ENCODE results near the gene OGN. TPM values are rescaled to one million over a fixed set of nuclear protein-coding genes. Genes with fewer than 3 reads are reported as not detected.

Gene OGN, protein sequence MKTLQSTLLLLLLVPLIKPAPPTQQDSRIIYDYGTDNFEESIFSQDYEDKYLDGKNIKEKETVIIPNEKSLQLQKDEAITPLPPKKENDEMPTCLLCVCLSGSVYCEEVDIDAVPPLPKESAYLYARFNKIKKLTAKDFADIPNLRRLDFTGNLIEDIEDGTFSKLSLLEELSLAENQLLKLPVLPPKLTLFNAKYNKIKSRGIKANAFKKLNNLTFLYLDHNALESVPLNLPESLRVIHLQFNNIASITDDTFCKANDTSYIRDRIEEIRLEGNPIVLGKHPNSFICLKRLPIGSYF
- under 1 TPM in 1 of 2 experiments, not detected in 1; 0.17 TPM for total RNA-seq

DNA sequence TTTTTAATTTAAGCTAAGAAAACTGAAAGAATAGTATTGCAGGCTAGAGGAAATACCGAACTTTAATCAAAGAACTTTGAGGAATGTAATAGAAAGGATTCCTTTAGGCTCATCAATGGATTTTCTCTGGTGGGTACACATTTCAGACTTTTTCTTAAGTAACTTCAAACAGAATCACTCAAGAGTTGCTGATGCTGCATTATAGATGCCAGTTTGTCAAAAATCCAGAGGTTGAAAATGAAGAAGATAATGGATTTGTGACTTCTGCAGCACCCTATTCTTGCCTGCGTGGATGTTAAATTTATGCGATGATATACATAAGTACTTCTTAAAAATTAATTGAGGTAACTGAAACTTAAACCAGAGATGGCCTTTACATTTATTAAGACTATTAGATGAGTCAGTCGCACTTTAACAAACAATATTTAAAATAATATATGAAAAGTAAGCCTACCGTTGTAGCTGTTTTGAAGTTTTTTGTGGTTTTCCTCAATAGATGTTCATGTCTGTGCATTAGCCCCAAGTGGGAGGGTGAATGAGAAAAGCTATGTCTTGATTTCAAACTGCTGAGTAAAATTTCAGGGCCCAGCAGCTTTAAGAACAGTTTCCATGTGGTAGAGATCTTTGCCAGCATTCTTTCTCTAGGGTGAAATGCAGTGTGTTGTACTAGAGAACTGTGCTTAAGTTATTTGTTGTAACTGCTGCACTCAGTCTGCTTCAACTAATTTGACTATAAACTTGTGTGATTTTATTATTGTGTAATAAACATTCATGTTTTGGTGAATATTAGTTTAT lies at the start of gene OGN:
Gene OGN, minus strand, starts transcription at position 537 of the 795 bp plus-strand sequence. CDS start 1,171 bp downstream, outside the sequence.
- no peak for DNase-seq
- Mint-ChIP-seq H3K9me3 (peaks cover 4% of the 10 kb centered on the region), H3K27ac (no peak within 1 kb of the TSS), H3K4me3 (no peak within 1 kb of the TSS), H3K36me3 (ENCODE audit: low read depth) (peaks cover 2% of the 10 kb centered on the region), H3K27me3 (no peaks in the 10 kb centered on the region), H3K4me1 (peaks cover 27% of the 10 kb centered on the region)
- POLR2A ChIA-PET, result no interaction called here
- CTCF ChIA-PET, result no interaction called here

- H3K4me1 Mint-ChIP-seq, result no peaks in the 10 kb centered on the region
- H3K36me3 Mint-ChIP-seq (ENCODE audit: low read depth), result peaks cover 4% of the 10 kb centered on the region
- no peak overlapping the region for H3K27ac Mint-ChIP-seq
- H3K9me3 Mint-ChIP-seq, result no peaks in the 10 kb centered on the region
- H3K4me3 Mint-ChIP-seq, result no peak overlapping the region
- no peaks in the 10 kb centered on the region for H3K27me3 Mint-ChIP-seq
- POLR2A ChIA-PET, result no interaction called here
- DNase-seq, result no peak
- CTCF ChIA-PET, result no interaction called here
Measured at GRCh38 chr9:92446536-92446935, 42.2 kb upstream of the OGN start.

DNA sequence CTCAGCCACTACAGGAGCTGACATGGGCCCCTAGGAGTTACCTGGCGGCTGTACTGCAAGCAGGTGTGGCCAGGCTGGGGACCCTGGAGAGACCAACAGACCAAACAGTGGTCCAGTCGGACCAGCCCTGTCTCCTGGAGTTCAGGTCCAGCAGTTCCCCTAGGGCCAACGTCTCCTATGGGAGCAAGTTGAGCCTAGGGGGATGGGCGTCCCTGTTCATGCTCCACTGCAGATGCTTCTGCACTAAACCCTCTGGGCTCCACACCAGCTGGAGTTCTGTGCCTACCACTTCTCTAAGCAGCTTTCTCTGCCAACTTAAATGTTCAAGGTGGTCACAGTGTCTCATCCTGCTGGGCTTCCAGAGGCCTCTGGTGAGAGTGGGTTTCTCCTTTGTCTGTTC lies 40.5 kb upstream of the OGN start:
- H3K4me3 Mint-ChIP-seq, result no peak overlapping the region
- H3K36me3 Mint-ChIP-seq (ENCODE audit: low read depth), result peaks cover 2% of the 10 kb centered on the region
- POLR2A ChIA-PET, result no interaction called here
- H3K9me3 Mint-ChIP-seq, result no peaks in the 10 kb centered on the region
- DNase-seq, result no peak
- H3K27ac Mint-ChIP-seq, result peak overlapping the region; percentile 16
- CTCF ChIA-PET, result no interaction called here
- H3K27me3 Mint-ChIP-seq, result no peaks in the 10 kb centered on the region
- peaks cover 7% of the 10 kb centered on the region for H3K4me1 Mint-ChIP-seq

DNA sequence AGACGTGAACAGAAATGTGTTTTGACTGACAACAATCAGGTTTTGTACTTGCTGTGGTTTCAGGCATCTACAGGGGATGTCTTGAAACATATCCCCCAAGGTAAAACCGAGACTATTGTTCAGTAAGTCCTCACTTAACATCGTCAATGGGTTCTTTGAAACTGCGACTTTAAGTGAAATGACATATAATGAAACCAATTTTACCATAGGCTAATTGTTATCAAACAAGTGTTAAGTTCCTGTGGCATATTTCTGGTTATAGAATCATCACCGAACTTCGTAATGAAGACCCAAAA lies 36.3 kb upstream of the OGN start:
- Mint-ChIP-seq H3K4me1 (peaks cover 10% of the 10 kb centered on the region), H3K4me3 (no peak overlapping the region), H3K27ac (no peak overlapping the region), H3K36me3 (ENCODE audit: low read depth) (no peaks in the 10 kb centered on the region), H3K27me3 (no peaks in the 10 kb centered on the region), H3K9me3 (no peaks in the 10 kb centered on the region)
- ChIA-PET CTCF (no interaction called here), POLR2A (no interaction called here)
- DNase-seq, result no peak

DNA sequence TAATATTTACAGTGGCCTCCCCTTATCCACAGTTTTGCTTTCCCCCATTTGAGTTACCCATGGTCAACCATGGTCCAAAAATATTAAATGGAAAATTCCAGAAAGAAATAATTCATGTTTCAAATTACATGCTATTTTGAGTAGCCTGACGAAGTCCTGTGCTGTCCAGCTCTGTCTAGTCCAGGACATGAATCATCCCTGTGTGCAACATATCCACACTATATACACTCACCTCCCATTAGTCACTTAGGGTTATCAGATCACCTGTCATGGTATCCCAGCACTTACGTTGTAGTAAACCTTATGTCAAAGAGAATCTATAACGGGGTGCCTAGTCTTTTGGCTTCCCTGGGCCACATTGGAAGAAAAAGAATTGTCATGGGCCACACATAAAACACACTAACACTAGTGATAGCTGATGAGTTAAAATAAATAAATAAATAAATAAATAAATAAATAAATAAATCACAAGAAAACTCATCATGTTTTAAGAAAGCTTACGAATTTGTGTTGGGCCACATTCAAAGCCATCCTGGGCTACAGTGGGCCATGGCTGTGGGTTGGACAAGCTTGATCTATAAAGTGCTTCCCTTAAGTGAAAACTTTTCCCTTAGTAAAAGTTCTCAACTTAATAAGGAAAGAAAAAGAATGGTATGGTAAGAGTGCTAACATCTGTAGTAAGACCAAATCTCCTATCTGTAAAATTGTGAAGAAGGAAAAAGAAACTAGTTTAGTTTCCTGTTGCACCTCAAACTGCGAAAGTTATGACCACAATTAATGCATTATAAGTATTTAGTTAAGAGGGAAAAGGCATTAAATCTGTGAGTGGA lies 35.8 kb upstream of the OGN start:
- H3K4me3 Mint-ChIP-seq, result no peak overlapping the region
- DNase-seq, result no peak
- H3K27me3 Mint-ChIP-seq, result no peaks in the 10 kb centered on the region
- ChIA-PET POLR2A (no interaction called here), CTCF (interaction anchor here (0.8 kb wide), 1 partner anchor 43 kb away, joined by 3 read pairs; the partner anchor contains the start of gene ASPN)
- H3K36me3 Mint-ChIP-seq (ENCODE audit: low read depth), result no peaks in the 10 kb centered on the region
- peaks cover 10% of the 10 kb centered on the region for H3K4me1 Mint-ChIP-seq
- H3K27ac Mint-ChIP-seq, result no peak overlapping the region
- no peaks in the 10 kb centered on the region for H3K9me3 Mint-ChIP-seq

DNA sequence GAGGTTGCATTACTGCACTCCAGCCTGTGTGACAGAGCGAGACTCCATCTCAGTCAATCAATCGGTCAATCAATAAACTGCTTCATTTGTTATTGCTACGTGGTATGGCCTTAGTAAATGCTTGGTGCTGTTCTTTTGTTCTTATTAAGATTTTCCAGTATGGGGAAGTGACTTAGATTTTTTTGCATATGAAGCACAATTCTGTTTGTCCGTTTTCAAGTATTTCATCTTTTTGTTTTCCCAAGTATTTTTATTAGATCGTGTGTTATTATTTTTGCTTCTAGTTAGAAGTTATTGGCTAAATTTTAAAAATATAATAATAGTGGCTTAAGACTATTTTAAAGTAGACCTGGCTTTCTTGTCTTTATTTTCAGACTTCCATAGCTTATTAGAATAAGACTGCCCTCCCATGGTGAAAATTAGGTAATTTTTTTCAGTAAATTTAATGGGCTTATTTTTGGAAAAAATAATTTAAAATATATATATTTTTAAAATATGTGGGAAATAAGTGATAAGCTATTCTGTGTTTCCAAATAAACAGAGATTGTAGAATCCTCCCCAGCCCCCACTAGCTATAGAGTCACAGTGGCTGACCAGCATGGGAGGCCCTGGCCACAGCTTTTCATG lies 34.6 kb upstream of the OGN start:
- no peak for DNase-seq
- no peaks in the 10 kb centered on the region for H3K36me3 Mint-ChIP-seq (ENCODE audit: low read depth)
- ChIA-PET CTCF (interaction anchor here (0.8 kb wide), 1 partner anchor 44 kb away, joined by 3 read pairs; the partner anchor contains the start of gene ASPN), POLR2A (no interaction called here)
- H3K9me3 Mint-ChIP-seq, result no peaks in the 10 kb centered on the region
- no peaks in the 10 kb centered on the region for H3K27me3 Mint-ChIP-seq
- no peak overlapping the region for H3K4me3 Mint-ChIP-seq
- H3K27ac Mint-ChIP-seq, result no peak overlapping the region
- peaks cover 10% of the 10 kb centered on the region for H3K4me1 Mint-ChIP-seq

GRCh38 chr9:92435263-92435662 lies 30.9 kb upstream of the OGN start:
- Mint-ChIP-seq H3K27me3 (no peaks in the 10 kb centered on the region), H3K27ac (no peak overlapping the region), H3K36me3 (ENCODE audit: low read depth) (no peaks in the 10 kb centered on the region), H3K4me1 (peaks cover 6% of the 10 kb centered on the region), H3K9me3 (no peaks in the 10 kb centered on the region), H3K4me3 (no peak overlapping the region)
- ChIA-PET POLR2A (no interaction called here), CTCF (no interaction called here)
- no peak for DNase-seq

- Mint-ChIP-seq H3K36me3 (ENCODE audit: low read depth) (no peaks in the 10 kb centered on the region), H3K27ac (no peak overlapping the region), H3K4me3 (no peak overlapping the region), H3K27me3 (no peaks in the 10 kb centered on the region), H3K9me3 (no peaks in the 10 kb centered on the region), H3K4me1 (no peaks in the 10 kb centered on the region)
- POLR2A ChIA-PET, result no interaction called here
- CTCF ChIA-PET, result no interaction called here
- DNase-seq, result no peak
Measured at GRCh38 chr9:92432972-92433548, 28.7 kb upstream of the OGN start.

DNA sequence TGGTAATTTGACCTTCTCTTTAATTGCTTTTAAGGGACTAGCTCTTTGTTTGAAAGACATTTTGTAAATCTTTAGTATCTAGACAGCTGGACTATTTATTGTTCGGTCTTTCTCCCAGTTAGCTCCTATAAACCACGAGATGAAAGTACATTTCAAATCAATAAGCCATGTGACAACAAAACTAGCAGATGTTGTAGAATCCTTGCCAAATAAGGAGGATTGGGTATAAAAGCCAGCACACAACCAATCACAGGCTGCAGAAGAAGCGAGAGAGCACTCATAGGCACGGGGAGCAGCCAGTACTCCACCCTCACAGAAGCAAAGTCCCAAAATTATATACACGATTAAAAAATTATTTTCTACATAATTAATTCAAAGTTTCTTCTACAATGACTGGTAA lies 28.0 kb upstream of the OGN start:
- POLR2A ChIA-PET, result no interaction called here
- DNase-seq, result no peak
- H3K4me3 Mint-ChIP-seq, result no peak overlapping the region
- CTCF ChIA-PET, result interaction anchor here (0.6 kb wide), 2 partner anchors 127 to 159 kb away, joined by 3 read pairs; no protein-coding TSS in a partner anchor
- no peaks in the 10 kb centered on the region for H3K27me3 Mint-ChIP-seq
- no peak overlapping the region for H3K27ac Mint-ChIP-seq
- H3K4me1 Mint-ChIP-seq, result no peaks in the 10 kb centered on the region
- no peaks in the 10 kb centered on the region for H3K9me3 Mint-ChIP-seq
- no peaks in the 10 kb centered on the region for H3K36me3 Mint-ChIP-seq (ENCODE audit: low read depth)

DNA sequence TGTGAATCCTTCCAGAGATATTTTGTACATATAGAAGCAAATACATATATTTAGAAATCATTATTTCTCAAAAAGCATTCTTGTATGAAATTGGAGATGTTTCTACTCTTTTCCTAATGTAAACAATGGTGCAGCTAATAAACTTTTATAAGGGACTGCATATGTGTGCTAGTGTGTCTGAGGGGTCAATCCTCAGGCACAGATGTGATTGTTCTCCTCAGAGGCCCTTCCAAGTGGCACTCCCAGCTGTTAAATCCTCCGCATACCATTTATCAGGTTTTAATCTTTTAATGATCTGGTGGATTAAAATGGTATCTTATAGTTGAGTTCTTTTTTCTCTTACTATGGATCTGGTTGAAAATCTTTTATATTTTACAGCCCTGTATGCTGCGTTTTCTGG lies 25.5 kb upstream of the OGN start:
- Mint-ChIP-seq H3K9me3 (no peaks in the 10 kb centered on the region), H3K4me1 (peaks cover 2% of the 10 kb centered on the region), H3K27me3 (no peaks in the 10 kb centered on the region), H3K27ac (no peak overlapping the region), H3K36me3 (ENCODE audit: low read depth) (no peaks in the 10 kb centered on the region), H3K4me3 (no peak overlapping the region)
- DNase-seq, result no peak
- POLR2A ChIA-PET, result no interaction called here
- CTCF ChIA-PET, result interaction anchor here (1.2 kb wide), 1 partner anchor 22 kb away, joined by 3 read pairs; no protein-coding TSS in a partner anchor

DNA sequence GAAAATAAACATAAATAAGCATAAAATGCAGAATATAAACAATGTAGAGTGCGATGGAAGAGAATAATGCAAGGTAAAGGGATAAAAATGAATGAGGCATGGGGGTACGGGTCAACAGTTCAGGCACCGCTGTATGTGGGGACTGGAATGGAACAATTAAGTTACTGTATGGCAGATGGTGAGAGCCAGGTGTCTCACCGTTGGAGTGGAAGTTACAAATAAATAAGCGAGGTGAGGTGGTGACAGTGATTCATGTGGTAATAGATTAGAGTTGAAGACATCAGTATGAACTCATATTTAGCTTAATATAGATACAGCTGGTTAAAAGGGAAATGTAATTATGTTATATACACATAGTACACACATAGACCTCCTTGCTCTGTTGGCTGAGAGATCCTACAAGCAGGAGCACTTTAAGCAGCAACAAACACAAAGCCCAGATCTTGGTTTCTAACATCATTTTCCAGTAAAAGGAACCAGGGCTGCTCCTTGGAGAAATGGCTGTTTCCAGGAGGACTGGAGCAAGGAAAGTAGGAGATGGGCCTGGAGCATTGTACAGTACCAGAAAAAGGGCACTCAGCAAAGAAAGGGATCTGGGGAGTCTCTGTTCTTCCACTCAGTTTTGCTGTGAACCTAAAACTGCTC lies 22.2 kb upstream of the OGN start:
- Mint-ChIP-seq H3K27me3 (no peaks in the 10 kb centered on the region), H3K36me3 (ENCODE audit: low read depth) (no peaks in the 10 kb centered on the region), H3K9me3 (no peaks in the 10 kb centered on the region), H3K4me1 (peaks cover 5% of the 10 kb centered on the region), H3K27ac (no peak overlapping the region), H3K4me3 (no peak overlapping the region)
- POLR2A ChIA-PET, result no interaction called here
- CTCF ChIA-PET, result no interaction called here
- no peak for DNase-seq

DNA sequence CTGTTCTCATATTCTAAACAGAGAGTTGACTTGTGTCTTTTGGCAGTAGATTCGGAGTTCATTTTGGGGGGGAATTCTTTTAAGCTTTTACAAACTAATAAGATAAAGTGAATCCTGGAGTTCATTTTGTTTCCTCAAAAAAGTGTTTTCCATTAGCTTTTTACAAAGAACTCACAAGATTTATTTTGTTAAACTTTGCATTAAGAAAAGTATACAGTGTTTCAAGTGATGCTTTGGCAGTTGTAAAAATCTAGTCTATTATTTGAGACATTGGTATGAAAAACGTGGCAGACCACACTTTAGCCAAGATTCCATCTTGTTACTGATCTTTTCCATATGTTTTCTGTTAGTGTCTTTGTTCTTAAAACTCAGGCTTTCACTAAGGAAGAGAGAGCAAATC lies 21.1 kb upstream of the OGN start:
- ChIA-PET CTCF (interaction anchor here (0.7 kb wide), 1 partner anchor 97 kb away, joined by 3 read pairs; no protein-coding TSS in a partner anchor), POLR2A (no interaction called here)
- Mint-ChIP-seq H3K27me3 (no peaks in the 10 kb centered on the region), H3K4me3 (no peak overlapping the region), H3K36me3 (ENCODE audit: low read depth) (no peaks in the 10 kb centered on the region), H3K9me3 (no peaks in the 10 kb centered on the region), H3K27ac (no peak overlapping the region), H3K4me1 (peaks cover 5% of the 10 kb centered on the region)
- no peak for DNase-seq

Data from activated CD4-positive, alpha-beta T cell treated with anti-CD3 and anti-CD28 coated beads, Interleukin-2, amount 10 ng/mL, durations not matched to agents 7 days and 5 days (primary cell).